SU-DHL-6 (cell line): ENCODE measurements around the gene KIAA1958.

ENCODE experiments used
- H2AFZ ChIP-seq: fragments of 200-600 bp; sonication (generic); 2 replicates; pipeline ENCODE4 v1.6.1; 2014; ENCODE audit warnings: low read depth, mild to moderate bottlenecking, moderate library complexity, mixed read lengths, antibody characterized with exemption, low read length; ENCODE audit not compliant: severe bottlenecking
- H3F3A ChIP-seq: fragments of 200-600 bp; shearing (Covaris generic); 2 replicates; pipeline ENCODE4 v1.6.0; 2016; ENCODE audit warnings: antibody characterized with exemption, mild to moderate bottlenecking; ENCODE audit not compliant: insufficient read depth
- H3K27ac ChIP-seq: fragments of 200-600 bp; sonication (generic); 2 replicates; pipeline ENCODE4 v1.5.1; 2016; ENCODE audit warnings: low read depth, mild to moderate bottlenecking, low read length, moderate library complexity, mixed read lengths
- H3K27me3 ChIP-seq: fragments of 200-600 bp; sonication (generic), shearing (Covaris generic); 2 replicates; pipeline ENCODE4 v1.6.0; 2014; ENCODE audit warnings: mild to moderate bottlenecking, low read length
- H3K36me3 ChIP-seq: fragments of 200-600 bp; sonication (generic); 2 replicates; pipeline ENCODE4 v1.6.1; 2014; ENCODE audit warnings: mild to moderate bottlenecking, low read length, mixed read lengths
- H3K4me2 ChIP-seq: fragments of 300-600, 200-600 bp; shearing (Covaris generic), sonication (generic); 2 replicates; pipeline ENCODE4 v1.6.0; 2014; ENCODE audit warnings: low read length, low read depth, mild to moderate bottlenecking; ENCODE audit not compliant: poor library complexity, severe bottlenecking
- H3K4me3 ChIP-seq: fragments of 200-600 bp; sonication (generic); 2 replicates; pipeline ENCODE4 v1.5.1; 2014; ENCODE audit warnings: antibody characterized with exemption, low read length, mild to moderate bottlenecking, mixed read lengths; ENCODE audit not compliant: insufficient read depth, poor library complexity, severe bottlenecking
- H3K79me2 ChIP-seq: fragments of 200-600 bp; sonication (generic); 2 replicates; pipeline ENCODE4 v1.6.1; 2014; ENCODE audit warnings: mild to moderate bottlenecking, low read length, moderate library complexity; ENCODE audit not compliant: insufficient read depth
- H3K9ac ChIP-seq: fragments of 200-600 bp; sonication (generic); 2 replicates; pipeline ENCODE4 v1.7.0; 2014; ENCODE audit warnings: mild to moderate bottlenecking, low read length
- H3K9me2 ChIP-seq: fragments of 200-600 bp; sonication (generic); replicated peaks from 2 replicates; pipeline ENCODE4 v1.6.1; 2014; ENCODE audit warnings: low read length; ENCODE audit not compliant: insufficient read depth
- H3K9me3 ChIP-seq: fragments of 200-600 bp; sonication (generic); 2 replicates; pipeline ENCODE4 v1.6.1; 2014; ENCODE audit warnings: low read length, mixed read lengths; ENCODE audit not compliant: insufficient read depth
- H4K20me1 ChIP-seq: fragments of 200-600 bp; sonication (generic); 2 replicates; pipeline ENCODE4 v1.6.1; 2014; ENCODE audit warnings: low read depth, mild to moderate bottlenecking, antibody characterized with exemption, low read length, moderate library complexity, mixed read lengths
- EZH2phosphoT487 ChIP-seq: fragments of 200-600 bp; sonication (generic), shearing (Covaris generic); conservative IDR thresholded peaks from 2 replicates; pipeline ENCODE4 v1.6.1; 2018; ENCODE audit warnings: mild to moderate bottlenecking, antibody characterized with exemption, low read length, moderate library complexity, mixed read lengths
- TF ChIP-seq, protein P1 (sequence below): fragments of 200-600 bp; sonication (generic); IDR thresholded peaks from one replicate; pipeline ENCODE4 v1.5.1; 2017; ENCODE audit warnings: antibody characterized with exemption, mild to moderate bottlenecking, low read length, moderate library complexity; ENCODE audit not compliant: insufficient read depth, poor library complexity, severe bottlenecking

KIAA1958 gene

GRCh38 chr9:112677040-112677439 lies 190.4 kb downstream of the KIAA1958 start:
- Histone ChIP-seq H3K4me2 (no peak overlapping the region), H2AFZ (no peak overlapping the region)

DNA sequence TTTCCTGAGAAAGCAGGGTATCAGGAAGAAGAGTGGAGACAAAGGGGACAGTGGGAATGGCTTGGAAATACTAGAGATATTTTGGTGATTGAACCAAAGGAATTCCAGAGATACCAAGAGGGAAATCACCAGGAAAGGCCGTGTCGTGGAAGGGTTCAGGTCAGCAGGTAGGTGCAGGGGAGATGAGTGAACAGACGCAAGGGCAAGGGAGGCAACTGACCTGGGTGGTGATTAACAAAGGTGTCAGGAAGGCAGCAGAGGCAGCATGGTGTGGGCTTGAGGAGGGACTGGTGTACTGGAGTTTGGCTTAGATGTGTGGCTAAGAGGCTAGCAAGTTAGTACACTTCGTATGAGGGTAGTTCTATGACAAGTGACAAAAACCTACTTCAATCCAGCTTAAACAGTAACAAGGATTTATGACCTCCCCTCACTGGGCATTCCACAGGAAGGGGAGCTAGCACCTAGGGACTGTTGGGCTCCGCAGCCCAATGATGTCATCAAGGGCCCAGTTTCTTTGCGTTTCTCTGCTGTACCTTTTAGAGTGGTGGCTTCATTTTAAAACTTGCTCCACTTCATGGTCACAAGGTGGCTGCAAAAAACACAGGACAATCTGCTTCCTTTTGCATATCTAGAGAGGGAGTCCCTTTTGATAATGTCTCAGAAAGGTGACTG lies 194.2 kb downstream of the KIAA1958 start:
- H3K27me3 ChIP-seq: no peaks in the 10 kb centered on the region
- no peak overlapping the region for H3K4me2 ChIP-seq
- no peaks in the 10 kb centered on the region for H3K9me3 ChIP-seq
- no peak overlapping the region for H3K4me3 ChIP-seq
- no peak overlapping the region for H3K9ac ChIP-seq
- no peaks in the 10 kb centered on the region for H3F3A ChIP-seq
- no peak overlapping the region for H2AFZ ChIP-seq
- no peaks in the 10 kb centered on the region for H4K20me1 ChIP-seq
- H3K9me2 ChIP-seq: no peaks in the 10 kb centered on the region
- H3K79me2 ChIP-seq: no peaks in the 10 kb centered on the region
- no peak overlapping the region for H3K27ac ChIP-seq
- H3K36me3 ChIP-seq: no peaks in the 10 kb centered on the region
- no peak for TF ChIP-seq EZH2phosphoT487
- TF ChIP-seq, protein P1, sequence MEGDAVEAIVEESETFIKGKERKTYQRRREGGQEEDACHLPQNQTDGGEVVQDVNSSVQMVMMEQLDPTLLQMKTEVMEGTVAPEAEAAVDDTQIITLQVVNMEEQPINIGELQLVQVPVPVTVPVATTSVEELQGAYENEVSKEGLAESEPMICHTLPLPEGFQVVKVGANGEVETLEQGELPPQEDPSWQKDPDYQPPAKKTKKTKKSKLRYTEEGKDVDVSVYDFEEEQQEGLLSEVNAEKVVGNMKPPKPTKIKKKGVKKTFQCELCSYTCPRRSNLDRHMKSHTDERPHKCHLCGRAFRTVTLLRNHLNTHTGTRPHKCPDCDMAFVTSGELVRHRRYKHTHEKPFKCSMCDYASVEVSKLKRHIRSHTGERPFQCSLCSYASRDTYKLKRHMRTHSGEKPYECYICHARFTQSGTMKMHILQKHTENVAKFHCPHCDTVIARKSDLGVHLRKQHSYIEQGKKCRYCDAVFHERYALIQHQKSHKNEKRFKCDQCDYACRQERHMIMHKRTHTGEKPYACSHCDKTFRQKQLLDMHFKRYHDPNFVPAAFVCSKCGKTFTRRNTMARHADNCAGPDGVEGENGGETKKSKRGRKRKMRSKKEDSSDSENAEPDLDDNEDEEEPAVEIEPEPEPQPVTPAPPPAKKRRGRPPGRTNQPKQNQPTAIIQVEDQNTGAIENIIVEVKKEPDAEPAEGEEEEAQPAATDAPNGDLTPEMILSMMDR: no peak

More at GRCh38 chr9:112677040-112677439, 190.4 kb downstream of the KIAA1958 start:
- Histone ChIP-seq H3K4me3 (no peak overlapping the region), H4K20me1 (no peaks in the 10 kb centered on the region), H3K27ac (no peak overlapping the region), H3K79me2 (no peaks in the 10 kb centered on the region), H3K9ac (no peak overlapping the region), H3K36me3 (no peaks in the 10 kb centered on the region), H3K9me2 (no peaks in the 10 kb centered on the region), H3F3A (no peaks in the 10 kb centered on the region), H3K9me3 (no peaks in the 10 kb centered on the region), H3K27me3 (no peaks in the 10 kb centered on the region)
- TF ChIP-seq, protein P1: no peak
- no peak for TF ChIP-seq EZH2phosphoT487

- no peak overlapping the region for H3K27ac ChIP-seq
- H3K36me3 ChIP-seq: peaks cover 8% of the 10 kb centered on the region; the same call in 1 of the 2 replicates
- no peak overlapping the region for H3K4me2 ChIP-seq
- H3K9ac ChIP-seq: no peak overlapping the region
- no peaks in the 10 kb centered on the region for H3K79me2 ChIP-seq
- TF ChIP-seq, protein P1: no peak
- TF ChIP-seq EZH2phosphoT487: no peak
- H4K20me1 ChIP-seq: no peaks in the 10 kb centered on the region
- no peaks in the 10 kb centered on the region for H3K9me3 ChIP-seq
- no peaks in the 10 kb centered on the region for H3K27me3 ChIP-seq
- H3K9me2 ChIP-seq: no peaks in the 10 kb centered on the region
- H3F3A ChIP-seq: no peaks in the 10 kb centered on the region
- no peak overlapping the region for H2AFZ ChIP-seq
- no peak overlapping the region for H3K4me3 ChIP-seq
Measured at GRCh38 chr9:112689161-112689740, 202.6 kb downstream of the KIAA1958 start.
